HCT116 (cell line): Measurements from ENCODE around the gene TCERG1L.

Experiments used
- ZNF274 ChIP-seq: fragments of 200-500 bp; sonication (Bioruptor generic); IDR thresholded peaks from 2 replicates; pipeline ENCODE4 v1.6.1; 2014; ENCODE audit warnings: mild to moderate bottlenecking, low read depth, low read length, inconsistent platforms
- TF ChIP-seq, protein P1 (sequence below), 3 experiments: fragments of 200-600 bp in 1 of 3; sonication (generic) in 1 of 3; IDR thresholded peaks in 2 of 3; conservative IDR thresholded peaks in 1 of 3; 2 replicates each; pipeline ENCODE4 v1.5.1; 2012 to 2017; ENCODE audit warnings: low read depth in 2 of 3, low read length in 2 of 3, antibody characterized with exemption in 1 of 3, borderline replicate concordance in 1 of 3, control low read depth in 1 of 3, mild to moderate bottlenecking in 1 of 3, mixed read lengths in 1 of 3, mixed run types in 1 of 3, moderate library complexity in 1 of 3; ENCODE audit not compliant: insufficient read depth in 1 of 3

DNA sequence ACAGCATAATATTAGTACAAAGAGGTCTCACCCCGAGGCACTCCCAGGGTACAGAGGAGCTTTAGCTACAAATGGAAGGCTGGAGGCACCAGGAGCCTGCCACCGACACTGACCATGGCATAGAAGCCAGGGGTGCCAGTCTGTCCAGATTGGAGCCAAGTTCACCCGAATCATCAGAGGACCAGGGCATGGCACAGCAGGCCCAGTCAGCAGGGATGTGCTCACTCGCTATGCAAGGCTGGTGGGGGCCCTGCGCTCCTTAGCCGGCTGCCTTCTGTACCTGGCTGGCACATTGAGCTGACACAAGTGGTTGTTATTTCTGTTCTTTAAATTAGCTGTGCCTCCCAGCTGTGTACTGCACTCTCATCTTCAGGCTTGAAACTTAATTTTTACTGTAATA, 149.3 kb downstream of the TCERG1L start:
- TF ChIP-seq ZNF274, result no peak
- TF ChIP-seq, protein P1, sequence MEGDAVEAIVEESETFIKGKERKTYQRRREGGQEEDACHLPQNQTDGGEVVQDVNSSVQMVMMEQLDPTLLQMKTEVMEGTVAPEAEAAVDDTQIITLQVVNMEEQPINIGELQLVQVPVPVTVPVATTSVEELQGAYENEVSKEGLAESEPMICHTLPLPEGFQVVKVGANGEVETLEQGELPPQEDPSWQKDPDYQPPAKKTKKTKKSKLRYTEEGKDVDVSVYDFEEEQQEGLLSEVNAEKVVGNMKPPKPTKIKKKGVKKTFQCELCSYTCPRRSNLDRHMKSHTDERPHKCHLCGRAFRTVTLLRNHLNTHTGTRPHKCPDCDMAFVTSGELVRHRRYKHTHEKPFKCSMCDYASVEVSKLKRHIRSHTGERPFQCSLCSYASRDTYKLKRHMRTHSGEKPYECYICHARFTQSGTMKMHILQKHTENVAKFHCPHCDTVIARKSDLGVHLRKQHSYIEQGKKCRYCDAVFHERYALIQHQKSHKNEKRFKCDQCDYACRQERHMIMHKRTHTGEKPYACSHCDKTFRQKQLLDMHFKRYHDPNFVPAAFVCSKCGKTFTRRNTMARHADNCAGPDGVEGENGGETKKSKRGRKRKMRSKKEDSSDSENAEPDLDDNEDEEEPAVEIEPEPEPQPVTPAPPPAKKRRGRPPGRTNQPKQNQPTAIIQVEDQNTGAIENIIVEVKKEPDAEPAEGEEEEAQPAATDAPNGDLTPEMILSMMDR (IDR thresholded peaks at IDR 0.05 in 2 of 3, conservative IDR thresholded peaks at IDR 0.05 in 1 of 3; ENCODE audit: borderline replicate concordance in 1 of 3, insufficient read depth in 1 of 3, low read depth in 2 of 3, low read length in 2 of 3), result no peak
